WI38 (cell line): ENCODE results near the gene C14orf93.
"Not testable (repeated sequence)": the region's sequence is repeated elsewhere in the genome, so short reads cannot be mapped to it uniquely, and the experiment has no call there.

ENCODE experiments used
- H3K4me3 ChIP-seq: 2 replicates; pipeline ENCODE4 v1.5.1; 2011; ENCODE audit warnings: low read depth, mild to moderate bottlenecking, control low read depth, low read length
- CTCF ChIP-seq: IDR thresholded peaks from 2 replicates; pipeline ENCODE4 v1.5.1; 2012; ENCODE audit warnings: low read depth, mild to moderate bottlenecking, control low read depth, low read length

Gene C14orf93

GRCh38 chr14:23018107-23018506 lies 8.2 kb upstream of the C14orf93 start:
- H3K4me3 ChIP-seq: no peak overlapping the region
- TF ChIP-seq CTCF: no peak

- TF ChIP-seq CTCF: no peak
- H3K4me3 ChIP-seq: no peak overlapping the region
Measured at GRCh38 chr14:23017091-23017490, 7.1 kb upstream of the C14orf93 start.

- no peak overlapping the region for H3K4me3 ChIP-seq
- no peak for TF ChIP-seq CTCF
Measured at GRCh38 chr14:23015618-23016017, 5.7 kb upstream of the C14orf93 start.

- H3K4me3 ChIP-seq: not testable (repeated sequence)
Measured at GRCh38 chr14:23013749-23014054, 3.8 kb upstream of the C14orf93 start.

GRCh38 chr14:23013054-23013748 lies 3.3 kb upstream of the C14orf93 start:
- TF ChIP-seq CTCF: no peak

GRCh38 chr14:23009483-23009938 lies 432 bp downstream of the C14orf93 start:
- TF ChIP-seq CTCF: no peak
- peak overlapping the region; percentile 58 for H3K4me3 ChIP-seq

More at GRCh38 chr14:23013054-23013748, 3.3 kb upstream of the C14orf93 start:
- H3K4me3 ChIP-seq: no peak overlapping the region

GRCh38 chr14:23008831-23009230 lies 1.1 kb downstream of the C14orf93 start:
- TF ChIP-seq CTCF: no peak
- no peak overlapping the region for H3K4me3 ChIP-seq
